IMR-90 (cell line): ENCODE data around the gene HCN4. TPM values are rescaled to one million over a fixed set of nuclear protein-coding genes. Genes with fewer than 3 reads are reported as not detected.

ENCODE experiments used
- ATAC-seq: fragments of 200-7000 bp; cut with Tn5 transposase; 2 replicates; pipeline ENCODE4 v1.9.1; 2020; ENCODE audit warnings: low read depth, mild to moderate bottlenecking, moderate library complexity
- BruUV-seq: library from RNA; stranded (reverse); fragments of 400-500 nt; replicated peaks from 2 replicates; lab custom pipeline; 2021; lab: Mats Ljungman, UMichigan
- CTCF ChIA-PET: fragments of 300-600 bp; formaldehyde crosslinking; extraction: SDS; loops from one replicate; lab custom pipeline; 2021; ENCODE audit warnings: antibody characterized with exemption; lab: Yijun Ruan, JAX
- POLR2A ChIA-PET: fragments of 300-600 bp; sonication (Branson Sonifier 250); formaldehyde crosslinking; loops from one replicate; lab custom pipeline; 2022; ENCODE audit warnings: antibody characterized with exemption; ENCODE audit not compliant: unreplicated experiment; lab: Charles Lee
- DNase-seq: peaks from one replicate; pipeline ENCODE4 v3.0.0; 2013
- H2AFZ ChIP-seq: replicated peaks from 2 replicates; pipeline ENCODE3; 2013; ENCODE audit warnings: low read length, mild to moderate bottlenecking; ENCODE audit not compliant: poor library complexity
- H2AK5ac ChIP-seq: 2 replicates; pipeline ENCODE4 v1.6.1; 2013; ENCODE audit warnings: low read depth, low read length, inconsistent platforms
- H2AK9ac ChIP-seq: replicated peaks from 2 replicates; pipeline ENCODE3; 2013; ENCODE audit warnings: mild to moderate bottlenecking, low read depth, low read length, moderate library complexity; ENCODE audit not compliant: poor library complexity
- H2BK120ac ChIP-seq: 2 replicates; pipeline ENCODE4 v1.6.1; 2013; ENCODE audit warnings: low read depth, low read length, inconsistent platforms
- H2BK15ac ChIP-seq: 3 replicates; pipeline ENCODE4 v1.6.1; 2013; ENCODE audit warnings: low read depth, low read length, inconsistent platforms
- H2BK20ac ChIP-seq: 2 replicates; pipeline ENCODE4 v1.6.1; 2013; ENCODE audit warnings: low read depth, mild to moderate bottlenecking, inconsistent platforms, low read length, moderate library complexity
- H2BK5ac ChIP-seq: 2 replicates; pipeline ENCODE4 v1.6.1; 2013; ENCODE audit warnings: mild to moderate bottlenecking, low read depth, low read length, inconsistent platforms; ENCODE audit not compliant: poor library complexity, severe bottlenecking
- H3K14ac ChIP-seq: replicated peaks from 2 replicates; pipeline ENCODE4 v1.6.1; 2013; ENCODE audit warnings: low read depth, low read length, inconsistent platforms
- H3K18ac ChIP-seq: 2 replicates; pipeline ENCODE4 v1.6.1; 2013; ENCODE audit warnings: low read depth, low read length, control low read depth
- H3K23ac ChIP-seq: 2 replicates; pipeline ENCODE4 v1.6.1; 2013; ENCODE audit warnings: low read depth, low read length, inconsistent platforms
- H3K27ac ChIP-seq: 2 replicates; pipeline ENCODE4 v1.5.1; 2013; ENCODE audit warnings: mild to moderate bottlenecking, control low read depth, low read length; ENCODE audit not compliant: insufficient read depth
- H3K27me3 ChIP-seq: 2 replicates; pipeline ENCODE4 v1.6.1; 2013; ENCODE audit warnings: low read length; ENCODE audit not compliant: control insufficient read depth, insufficient read depth
- H3K36me3 ChIP-seq: 2 replicates; pipeline ENCODE4 v1.6.1; 2013; ENCODE audit warnings: low read length, mixed read lengths; ENCODE audit not compliant: control insufficient read depth, insufficient read depth
- H3K4ac ChIP-seq: 2 replicates; pipeline ENCODE4 v1.6.1; 2013; ENCODE audit warnings: low read depth, low read length, inconsistent platforms
- H3K4me1 ChIP-seq: 2 replicates; pipeline ENCODE4 v1.6.1; 2013; ENCODE audit warnings: low read length, mixed read lengths; ENCODE audit not compliant: control insufficient read depth, insufficient read depth
- H3K4me2 ChIP-seq: 2 replicates; pipeline ENCODE4 v1.6.1; 2013; ENCODE audit warnings: low read depth, mild to moderate bottlenecking, control low read depth, low read length, moderate library complexity
- H3K4me3 ChIP-seq: 2 replicates; pipeline ENCODE4 v1.5.1; 2013; ENCODE audit warnings: low read depth, mild to moderate bottlenecking, control low read depth, low read length, moderate library complexity; ENCODE audit not compliant: insufficient read depth
- H3K56ac ChIP-seq: 2 replicates; pipeline ENCODE4 v1.6.1; 2013; ENCODE audit warnings: low read length, inconsistent platforms; ENCODE audit not compliant: insufficient read depth; ENCODE audit errors: extremely low read depth
- H3K79me1 ChIP-seq, 2 experiments: 2 replicates each; pipeline ENCODE4 v1.6.1; 2013; ENCODE audit warnings: low read length in 2 of 2, inconsistent platforms in 1 of 2, low read depth in 1 of 2
- H3K9ac ChIP-seq: 2 replicates; pipeline ENCODE4 v1.6.1; 2013; ENCODE audit warnings: low read depth, low read length, control low read depth
- H3K9me1 ChIP-seq: 2 replicates; pipeline ENCODE4 v1.6.1; 2013; ENCODE audit warnings: low read length, inconsistent platforms; ENCODE audit not compliant: insufficient read depth
- H3K9me3 ChIP-seq: 2 replicates; pipeline ENCODE4 v1.6.1; 2013; ENCODE audit warnings: low read length; ENCODE audit not compliant: control insufficient read depth, insufficient read depth
- H4K20me1 ChIP-seq: 2 replicates; pipeline ENCODE4 v1.6.1; 2013; ENCODE audit warnings: low read length, inconsistent platforms; ENCODE audit not compliant: insufficient read depth
- H4K5ac ChIP-seq: 2 replicates; pipeline ENCODE4 v1.6.1; 2013; ENCODE audit warnings: mild to moderate bottlenecking, low read depth, low read length, control low read depth
- H4K8ac ChIP-seq, 2 experiments: 2 replicates each; pipeline ENCODE4 v1.6.1; 2013; ENCODE audit warnings: low read depth in 2 of 2, low read length in 2 of 2, control low read depth in 1 of 2, inconsistent platforms in 1 of 2
- H4K91ac ChIP-seq: 2 replicates; pipeline ENCODE4 v1.6.1; 2013; ENCODE audit warnings: low read depth, low read length, inconsistent platforms; ENCODE audit not compliant: insufficient read depth
- BHLHE40 ChIP-seq: fragments of 150-350 bp; IDR thresholded peaks from 2 replicates; pipeline ENCODE4 v1.6.1; 2016; ENCODE audit warnings: mild to moderate bottlenecking, low read depth, low read length
- CEBPB ChIP-seq: IDR thresholded peaks from 2 replicates; pipeline ENCODE4 v1.6.1; 2012; ENCODE audit warnings: low read depth, low read length, improper control_type of control experiment
- CHD1 ChIP-seq: IDR thresholded peaks from 2 replicates; pipeline ENCODE4 v1.6.1; 2012; ENCODE audit warnings: low read depth, low read length, improper control_type of control experiment
- CTCF ChIP-seq: conservative IDR thresholded peaks from 2 replicates; pipeline ENCODE4 v1.5.1; 2012; ENCODE audit warnings: mild to moderate bottlenecking, low read depth, low read length, improper control_type of control experiment
- ELK1 ChIP-seq: fragments of 150-350 bp; IDR thresholded peaks from 2 replicates; pipeline ENCODE4 v1.6.1; 2016; ENCODE audit warnings: low read depth, mild to moderate bottlenecking, low read length, moderate library complexity, borderline replicate concordance
- FOS ChIP-seq: fragments of 150-350 bp; IDR thresholded peaks from 2 replicates; pipeline ENCODE4 v1.6.1; 2016; ENCODE audit warnings: low read depth, low read length
- MAFK ChIP-seq: IDR thresholded peaks from 2 replicates; pipeline ENCODE4 v1.6.1; 2012; ENCODE audit warnings: low read depth, low read length, improper control_type of control experiment
- MAZ ChIP-seq: IDR thresholded peaks from 2 replicates; pipeline ENCODE4 v1.6.1; 2012; ENCODE audit warnings: low read depth, mild to moderate bottlenecking, low read length, improper control_type of control experiment, moderate library complexity, borderline replicate concordance
- MXI1 ChIP-seq: IDR thresholded peaks from 2 replicates; pipeline ENCODE4 v1.6.1; 2012; ENCODE audit warnings: low read depth, mild to moderate bottlenecking, low read length, moderate library complexity, borderline replicate concordance
- NFE2L2 ChIP-seq: fragments of 150-350 bp; IDR thresholded peaks from 2 replicates; pipeline ENCODE4 v1.6.1; 2016; ENCODE audit warnings: low read depth, mild to moderate bottlenecking, low read length
- POLR2A ChIP-seq: IDR thresholded peaks from 2 replicates; pipeline ENCODE4 v1.6.1; 2012; ENCODE audit warnings: mild to moderate bottlenecking, low read depth, low read length
- RAD21 ChIP-seq: IDR thresholded peaks from 2 replicates; pipeline ENCODE4 v1.6.1; 2012; ENCODE audit warnings: low read length, improper control_type of control experiment
- RCOR1 ChIP-seq: IDR thresholded peaks from 2 replicates; pipeline ENCODE4 v1.6.1; 2012; ENCODE audit warnings: mild to moderate bottlenecking, low read length, improper control_type of control experiment; ENCODE audit not compliant: insufficient replicate concordance
- RFX5 ChIP-seq: IDR thresholded peaks from 2 replicates; pipeline ENCODE4 v1.8.0; 2012; ENCODE audit warnings: low read depth, mild to moderate bottlenecking, low read length, moderate library complexity
- SMC3 ChIP-seq: fragments of 150-350 bp; IDR thresholded peaks from 2 replicates; pipeline ENCODE4 v1.6.1; 2016; ENCODE audit warnings: low read depth, mild to moderate bottlenecking, antibody characterized with exemption, low read length, moderate library complexity
- USF2 ChIP-seq: fragments of 150-350 bp; IDR thresholded peaks from 2 replicates; pipeline ENCODE4 v1.6.1; 2017; ENCODE audit warnings: mild to moderate bottlenecking, antibody characterized with exemption, low read length, low read depth
- WGBS, 2 experiments: methylation state at CpG; one replicate each; pipeline versions ENCODE4 v1.1.5 to v1.1.7; 2013; ENCODE audit warnings: missing lambda C conversion rate in 2 of 2; ENCODE audit not compliant: insufficient read length in 1 of 2; ENCODE audit errors: extremely low coverage in 2 of 2; 5-methylcytosine and 5-hydroxymethylcytosine counted together
- dilution Hi-C: fragments of 300-500 bp; cut with HindIII; formaldehyde crosslinking; loops from one replicate; pipeline ENCODE4 v1.14.3; 2018; ENCODE audit warnings: low sequenced_read_pairs; ENCODE audit not compliant: unreplicated experiment
- in situ Hi-C: fragments of 300-500 bp; cut with MboI; formaldehyde crosslinking; loops from 3 replicates; pipeline ENCODE4 v1.14.3; 2019; ENCODE audit warnings: low sequenced_read_pairs, inconsistent platforms, mixed read lengths
- intact Hi-C: fragments of 100-400 bp; cut with micrococcal nuclease; formaldehyde crosslinking; loops from 2 replicates; pipeline ENCODE4 v1.10.0; 2022
- polyA plus RNA-seq, 3 experiments: library from polyadenylated mRNA; depleted of rRNA; stranded (reverse); fragments of >200 nt; gene quantifications; 2 replicates each; pipeline ENCODE4 v1.2.3, GENCODE V29; 2012; ENCODE audit warnings: low replicate concordance in 1 of 3
- total RNA-seq: library from RNA; depleted of rRNA; stranded (reverse); fragments of >200 nt; gene quantifications from 2 replicates; pipeline ENCODE4 v1.2.3, GENCODE V29; 2012

The HCN4 gene
- total and polyA plus RNA-seq, 2 of the 4 experiments (the other 2 are of a cell fraction) = not detected

GRCh38 chr15:73329501-73330200 lies 39.1 kb downstream of the HCN4 start:
- intact Hi-C loops = no loop called here
- no peaks in the 10 kb centered on the region for H3K9me3 ChIP-seq
- no peak for ATAC-seq

More at GRCh38 chr15:73329501-73330200, 39.1 kb downstream of the HCN4 start:
- Histone ChIP-seq H3K56ac (no peak overlapping the region), H3K9me1 (no peaks in the 10 kb centered on the region; the same call in 1 of the 2 replicates), H2BK120ac (no peak overlapping the region), H3K9ac (no peak overlapping the region), H3K14ac (no peak overlapping the region), H2BK15ac (no peak overlapping the region), H3K79me1 (no peaks in the 10 kb centered on the region), H3K4me3 (no peak overlapping the region), H2AK5ac (no peak overlapping the region), H3K27me3 (peaks cover 37% of the 10 kb centered on the region; the same call in 1 of the 2 replicates), H4K91ac (no peak overlapping the region), H3K27ac (no peak overlapping the region), H3K4me2 (no peak overlapping the region), H2BK20ac (no peak overlapping the region), H3K36me3 (no peaks in the 10 kb centered on the region), H4K20me1 (no peaks in the 10 kb centered on the region), H3K4ac (no peak overlapping the region), H2AFZ (no peak overlapping the region), H3K18ac (no peak overlapping the region), H2AK9ac (no peak overlapping the region), H4K5ac (no peak overlapping the region), H3K23ac (no peak overlapping the region), H2BK5ac (no peak overlapping the region), H4K8ac (no peak overlapping the region), H3K4me1 (no peaks in the 10 kb centered on the region)
- DNase-seq = no peak
- no TSS peak for BruUV-seq
- ChIA-PET POLR2A (no interaction called here), CTCF (no interaction called here)
- dilution Hi-C loops = no loop called here
- WGBS, 2 experiments = 90% methylated on average over 3 of the region's 21 CpGs; no CpG with 5 or more reads in 1 of the 2 experiments
- TF ChIP-seq ELK1 (no peak), FOS (no peak), MAZ (no peak), CHD1 (no peak), SMC3 (no peak), NFE2L2 (no peak), POLR2A (no peak), MAFK (no peak), CTCF (no peak), MXI1 (no peak), USF2 (no peak), RAD21 (no peak), RFX5 (no peak), CEBPB (no peak), RCOR1 (no peak), BHLHE40 (no peak)
- in situ Hi-C loops = no loop called here
